HG03039 (cell line): Measurements from ENCODE around the gene PID1.

ENCODE experiments used
- ATAC-seq: cut with Tn5 transposase; IDR thresholded peaks from one replicate; pipeline ENCODE4 v1.9.1; 2021; ENCODE audit warnings: mild to moderate bottlenecking, moderate library complexity; ENCODE audit not compliant: unreplicated experiment

PID1 gene

DNA sequence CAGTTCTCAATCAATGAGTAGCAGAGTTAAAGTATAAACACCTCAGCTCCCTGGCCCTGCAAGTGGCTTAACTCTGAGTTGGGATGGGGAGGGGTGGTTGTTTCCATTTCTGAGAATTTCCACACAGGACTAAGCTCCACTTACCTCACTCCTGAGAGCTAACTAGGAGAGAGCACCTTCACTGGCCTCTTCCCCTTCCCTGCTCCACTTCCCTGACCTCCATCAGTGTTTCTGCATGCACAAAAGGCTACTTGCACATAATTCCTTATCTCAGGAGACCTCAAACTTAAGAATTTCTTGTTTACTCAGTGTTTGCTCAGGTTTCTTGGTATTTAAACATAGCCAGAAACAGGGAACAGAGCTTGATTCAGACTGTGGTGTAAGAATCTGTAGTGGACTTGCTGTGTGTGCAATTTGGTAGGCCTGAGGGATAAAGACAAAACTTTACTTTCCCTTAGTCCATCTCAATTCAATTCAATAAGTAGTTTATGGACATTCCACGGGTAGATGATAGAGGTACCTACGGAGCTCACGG is 97.2 kb downstream of the PID1 start:
- no peak for ATAC-seq

- ATAC-seq: no peak
These were observed 100.2 kb downstream of the PID1 start for GRCh38 chr2:229170916-229171315.

GRCh38 chr2:229170171-229170570 is 100.9 kb downstream of the PID1 start:
- no peak for ATAC-seq

GRCh38 chr2:229169751-229170150 is 101.3 kb downstream of the PID1 start:
- ATAC-seq: no peak

- no peak for ATAC-seq
These were observed 106.4 kb downstream of the PID1 start for GRCh38 chr2:229164545-229165249.

GRCh38 chr2:229163893-229164292 is 107.2 kb downstream of the PID1 start:
- ATAC-seq: no peak

DNA sequence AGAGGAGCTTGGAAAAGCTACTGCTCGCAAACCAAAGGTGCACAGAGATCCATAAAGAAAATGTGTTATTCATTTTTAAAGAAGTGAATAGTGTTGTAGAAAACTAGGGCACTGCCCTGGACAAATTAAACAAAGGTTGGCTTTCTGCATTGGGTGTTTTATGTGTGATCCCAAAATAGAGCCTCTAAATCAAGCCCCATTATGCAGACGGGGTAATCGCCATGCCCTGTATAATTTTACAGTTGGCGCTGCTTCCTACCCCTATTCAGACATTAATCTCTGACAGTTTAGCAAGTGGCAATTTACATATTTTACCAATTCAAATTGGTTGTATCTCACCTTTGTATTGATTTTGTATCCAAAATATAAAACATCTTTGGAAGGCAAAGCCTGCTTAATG is 109.1 kb downstream of the PID1 start:
- ATAC-seq: no peak

GRCh38 chr2:229160984-229161383 is 110.1 kb downstream of the PID1 start:
- no peak for ATAC-seq

GRCh38 chr2:229160180-229160579 is 110.9 kb downstream of the PID1 start:
- no peak for ATAC-seq

- ATAC-seq: no peak
These were observed 111.7 kb downstream of the PID1 start for GRCh38 chr2:229159405-229159804.

DNA sequence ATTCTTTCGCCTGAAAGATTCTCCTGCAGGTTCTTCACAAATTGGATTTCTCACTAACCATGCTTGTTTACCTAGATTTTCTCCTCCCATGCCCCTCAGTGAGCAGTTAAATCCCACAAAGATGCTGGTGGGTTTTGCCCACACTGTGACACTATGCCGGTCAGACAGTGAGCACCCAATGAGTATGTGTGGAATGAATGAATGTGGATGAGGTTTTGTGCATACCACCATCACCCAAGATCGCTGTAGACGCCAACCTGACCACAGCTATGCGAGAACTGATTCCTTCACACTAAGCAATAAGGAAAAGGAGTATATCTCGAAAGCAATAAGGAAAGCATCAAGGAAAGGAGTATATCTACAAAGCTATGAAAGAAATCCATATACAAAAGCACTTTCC is 116.7 kb downstream of the PID1 start:
- no peak for ATAC-seq

- ATAC-seq: no peak
These were observed 117.1 kb downstream of the PID1 start for GRCh38 chr2:229153951-229154350.

GRCh38 chr2:229153267-229153666 is 117.8 kb downstream of the PID1 start:
- no peak for ATAC-seq

DNA sequence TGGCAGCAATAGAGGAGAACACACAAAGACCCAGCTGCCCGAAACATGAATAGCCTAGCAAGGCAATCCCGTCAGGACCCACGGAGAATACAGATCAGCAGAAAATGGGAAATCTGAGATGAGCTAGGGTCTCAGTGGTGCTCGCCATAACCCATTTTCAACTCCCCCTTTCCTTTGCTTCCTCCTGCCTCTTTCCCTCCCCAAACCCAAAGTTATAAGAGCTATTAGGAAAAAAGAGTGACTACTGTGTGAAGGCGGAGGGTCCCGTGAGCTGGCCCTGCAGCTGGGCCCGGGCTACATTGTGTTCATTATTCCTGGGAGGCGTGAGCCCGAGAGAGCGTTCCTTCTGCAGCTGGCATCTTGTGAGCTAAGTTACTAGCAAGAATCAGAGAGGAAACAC is 118.4 kb downstream of the PID1 start:
- no peak for ATAC-seq

- no peak for ATAC-seq
These were observed 120.8 kb downstream of the PID1 start for GRCh38 chr2:229150317-229150716.

- ATAC-seq: no peak
These were observed 129.6 kb downstream of the PID1 start for GRCh38 chr2:229141424-229142025.

GRCh38 chr2:229137639-229138038 is 133.4 kb downstream of the PID1 start:
- ATAC-seq: no peak

DNA sequence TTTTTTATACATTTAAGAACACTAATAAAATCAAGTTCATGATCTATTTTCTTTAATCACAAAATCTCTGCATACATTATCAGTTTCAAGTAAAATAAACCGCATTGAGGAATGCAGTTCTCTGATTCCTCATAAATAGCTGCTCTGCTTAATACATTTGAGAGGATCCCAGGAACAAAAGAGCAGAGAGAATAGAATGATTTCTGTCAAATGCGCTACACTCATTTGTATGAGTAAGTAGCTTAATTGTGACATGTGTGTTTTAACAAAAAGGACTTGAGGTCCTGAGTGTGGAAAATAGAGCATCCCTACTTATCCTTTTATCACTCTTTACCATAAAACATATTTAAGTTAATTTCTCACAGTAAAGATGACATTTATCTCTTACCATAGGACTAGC is 134.0 kb downstream of the PID1 start:
- no peak for ATAC-seq

GRCh38 chr2:229133155-229133772 is 137.8 kb downstream of the PID1 start:
- ATAC-seq: no peak

- ATAC-seq: no peak
These were observed 138.9 kb downstream of the PID1 start for GRCh38 chr2:229132236-229132635.

DNA sequence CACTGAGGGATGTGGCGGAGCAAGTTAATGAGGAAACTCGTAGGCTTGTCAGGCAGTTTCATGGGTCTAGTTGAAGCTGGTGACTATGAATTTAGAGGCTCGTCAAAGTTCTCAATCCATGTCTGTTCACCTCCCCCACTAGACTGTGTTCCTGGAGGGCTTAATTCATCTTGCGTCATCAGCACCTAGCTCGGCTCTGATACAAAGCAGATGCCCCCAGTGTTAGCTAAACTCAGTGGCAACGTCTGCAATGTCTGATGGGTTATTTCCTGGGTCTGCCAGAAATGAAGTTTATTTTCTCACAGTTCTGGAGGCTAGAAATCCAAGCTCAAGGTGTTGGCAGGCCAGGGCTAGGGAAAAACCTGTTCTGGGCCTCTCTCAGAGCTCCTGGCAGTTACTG is 140.6 kb downstream of the PID1 start:
- ATAC-seq: no peak

GRCh38 chr2:229129738-229130371 is 141.2 kb downstream of the PID1 start:
- no peak for ATAC-seq
